NOMO-1 treated with dmso at 0.1 percent for 144 hours (cell line): ENCODE measurements around the gene CLDN4.
A peak's percentile ranks its signal among the peaks of the same experiment; 100 is the strongest.

Source experiments
- DNase-seq: peaks from one replicate; lab custom pipeline; 2025; ENCODE audit not compliant: unreplicated experiment; lab: John Stamatoyannopoulos, UW

Gene CLDN4

DNA sequence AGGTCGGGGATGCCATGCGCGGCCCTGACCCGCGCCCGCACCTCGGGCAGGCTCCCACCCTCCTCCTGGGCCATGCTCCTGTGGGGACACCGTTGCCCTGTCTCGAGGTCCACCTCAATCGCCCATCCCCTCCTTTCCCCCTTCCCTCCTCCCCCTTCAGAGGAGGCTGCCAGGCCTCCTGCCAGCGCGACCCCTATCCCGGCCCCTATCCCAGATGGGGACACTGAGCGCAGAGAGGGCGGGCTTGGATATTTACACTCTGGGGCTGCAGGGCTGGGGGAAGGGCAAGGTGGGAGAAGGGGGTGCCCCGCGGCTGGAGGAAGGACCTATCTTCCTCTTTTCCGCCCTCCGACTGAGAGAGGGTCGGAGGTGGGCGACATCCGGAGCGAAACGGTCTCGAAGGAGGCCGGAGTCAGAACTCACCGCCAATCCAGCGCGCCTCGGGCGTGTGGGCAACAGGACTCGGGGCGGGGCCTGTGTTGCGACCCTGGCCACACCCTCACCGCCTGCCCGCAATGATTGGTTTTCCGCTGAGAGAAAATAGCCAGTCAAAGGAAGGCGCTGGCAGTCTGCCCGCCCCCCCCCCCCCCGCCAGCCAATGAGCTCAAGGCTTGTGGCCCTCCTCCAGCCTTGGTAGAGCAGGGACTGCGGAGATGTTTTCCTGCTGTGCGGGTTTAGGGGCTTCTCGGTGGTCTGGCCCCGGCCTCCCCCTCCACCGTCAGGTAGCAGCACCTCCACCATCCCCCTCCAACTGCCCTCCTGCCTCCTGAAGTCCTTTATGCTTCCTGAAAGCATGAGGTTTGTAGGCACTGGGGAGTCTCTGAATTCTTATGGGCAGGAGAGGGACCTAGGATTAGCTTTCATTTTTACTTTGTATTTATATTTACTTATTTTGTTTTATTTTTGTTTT is 11.5 kb downstream of the CLDN4 start, which contains the start of gene METTL27:
METTL27 (minus strand) TSS at position 450 of the 910 bp plus-strand sequence; CDS start at position 74, 376 bp downstream.
- peak; percentile 100 for DNase-seq

DNA sequence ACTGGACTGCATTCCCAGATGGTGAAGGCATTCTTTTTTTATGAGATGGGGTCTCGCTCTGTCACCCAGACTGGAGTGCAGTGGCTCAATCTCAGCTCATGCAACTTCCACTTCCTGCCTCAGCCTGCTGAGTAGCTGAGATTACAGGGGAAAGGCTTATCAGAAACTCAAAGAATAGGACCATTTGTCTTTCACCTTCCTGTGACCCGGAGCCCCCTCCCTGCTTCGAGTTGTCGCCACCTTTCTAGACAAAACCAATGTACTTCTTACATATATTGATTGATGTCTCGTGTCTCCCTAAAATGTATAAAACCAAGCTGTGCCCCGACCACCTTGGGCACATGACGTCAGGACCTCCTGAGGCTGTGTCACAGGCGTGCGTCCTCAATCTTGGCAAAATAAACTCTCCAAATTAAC is 13.3 kb downstream of the CLDN4 start:
- no peak for DNase-seq

DNA sequence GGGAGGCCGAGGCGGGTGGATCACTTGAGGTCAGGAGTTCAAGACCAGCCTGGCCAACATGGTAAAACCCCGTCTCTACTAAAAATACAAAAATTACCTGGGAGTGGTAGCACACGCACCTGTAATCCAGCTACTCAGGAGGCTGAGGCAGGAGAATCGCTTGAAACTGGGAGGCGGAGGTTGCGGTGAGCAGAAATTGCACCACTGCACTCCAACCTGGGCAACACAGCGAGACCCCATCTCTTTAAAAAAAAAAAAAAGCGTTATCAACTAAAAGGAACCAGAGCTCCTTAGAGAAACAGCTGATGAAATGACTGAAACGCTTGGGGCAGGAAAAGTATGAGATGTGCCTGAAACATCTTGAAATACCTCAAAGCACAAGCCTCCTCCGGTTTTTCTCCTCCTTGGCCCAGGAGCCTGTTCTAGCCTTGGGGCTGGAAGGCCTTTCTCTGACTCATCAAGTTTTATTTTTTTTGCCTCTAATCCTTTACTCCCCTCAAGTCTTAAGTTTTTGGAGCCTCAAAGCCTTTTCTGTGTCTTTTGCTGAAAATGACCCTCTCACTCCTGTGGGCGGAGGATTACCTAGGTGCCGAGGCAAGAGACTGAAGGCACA is 14.2 kb downstream of the CLDN4 start:
- DNase-seq: no peak

- peak; percentile 87 for DNase-seq
These were observed 15.0 kb downstream of the CLDN4 start for GRCh38 chr7:73845701-73846195.

GRCh38 chr7:73847941-73848723 is 17.3 kb downstream of the CLDN4 start:
- no peak for DNase-seq

DNA sequence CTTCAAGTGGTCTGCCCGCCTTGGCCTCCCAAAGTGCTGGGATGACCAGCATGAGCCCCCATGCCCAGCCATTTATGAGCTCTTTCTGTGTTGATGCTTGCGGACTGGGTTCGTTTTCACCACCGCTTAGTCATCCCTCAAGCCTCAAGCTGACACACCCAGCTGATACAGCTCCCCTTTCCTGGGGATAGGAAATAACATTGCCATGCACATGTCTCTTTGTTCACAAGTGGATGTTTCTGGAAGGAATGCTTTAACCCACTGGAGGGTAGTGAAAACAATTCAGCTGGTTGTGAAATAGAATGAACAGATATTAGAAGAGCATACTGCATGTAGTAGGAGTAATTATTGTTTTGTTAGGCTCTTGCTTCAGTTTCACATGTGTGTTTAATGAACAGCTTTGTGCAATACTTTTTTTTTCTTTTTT is 20.0 kb downstream of the CLDN4 start:
- peak; percentile 63 for DNase-seq

DNA sequence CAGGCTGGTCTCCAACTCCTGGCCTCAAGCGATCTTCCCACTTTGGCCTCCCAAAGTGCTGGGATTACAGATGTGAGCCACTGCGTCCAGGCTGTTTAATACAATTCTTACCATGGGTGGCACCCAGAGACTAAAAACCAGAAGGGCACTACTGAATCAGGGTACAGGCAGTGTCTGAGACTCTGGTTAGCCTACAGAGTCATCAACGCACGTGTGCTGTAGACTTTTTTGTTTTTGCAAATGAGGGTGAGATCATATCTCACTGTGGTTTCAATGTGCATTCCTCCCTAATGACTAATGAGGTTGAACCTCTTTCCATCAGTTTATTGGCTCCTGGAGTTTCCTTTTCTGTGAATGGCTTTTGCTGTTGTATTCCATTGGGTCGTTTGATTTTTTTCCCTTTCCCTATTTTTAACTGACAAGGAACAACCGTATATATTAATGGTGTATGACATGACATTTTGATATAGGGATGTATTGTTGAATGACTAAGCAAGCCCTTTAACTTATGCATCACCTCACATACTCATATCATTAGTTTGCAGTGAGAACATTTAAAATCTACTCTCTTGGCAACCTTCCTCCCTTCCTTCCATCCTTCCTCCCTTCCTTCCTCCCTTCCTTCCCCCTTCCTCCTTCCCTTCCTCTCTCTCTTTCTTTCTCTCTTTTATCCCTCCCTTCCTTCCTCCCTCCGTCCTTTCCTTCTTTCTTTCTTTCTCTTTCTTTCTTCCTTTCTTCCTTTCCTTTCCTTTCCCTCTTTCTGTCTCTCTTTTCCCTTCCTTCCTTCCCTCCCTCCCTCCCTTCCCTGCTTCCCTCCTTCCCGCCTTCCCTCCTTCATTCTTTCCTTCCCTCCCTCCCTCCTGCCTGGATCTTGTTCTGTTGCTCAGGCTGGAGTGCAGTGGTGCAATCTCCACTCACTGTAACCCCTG is 20.9 kb downstream of the CLDN4 start:
- DNase-seq: peak; percentile 33

DNA sequence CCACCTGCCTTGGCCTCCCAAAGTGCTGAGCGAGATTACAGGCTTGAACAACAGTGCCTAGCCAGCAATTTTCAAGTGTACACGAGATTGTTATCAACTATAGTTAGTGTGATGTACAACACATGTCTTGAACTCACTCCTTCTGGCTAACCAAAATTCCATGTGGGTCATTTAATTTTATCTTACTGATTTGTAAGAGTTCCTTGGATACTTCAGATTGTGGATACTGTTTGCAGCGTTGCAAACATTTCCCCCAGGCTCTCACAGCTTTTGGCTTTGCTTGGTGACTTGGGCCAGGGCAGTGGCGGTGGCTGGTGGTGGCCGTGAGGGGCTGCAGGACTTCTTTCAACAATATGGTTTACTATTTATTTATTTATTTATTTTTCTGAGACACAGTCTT is 21.7 kb downstream of the CLDN4 start:
- DNase-seq: no peak

DNA sequence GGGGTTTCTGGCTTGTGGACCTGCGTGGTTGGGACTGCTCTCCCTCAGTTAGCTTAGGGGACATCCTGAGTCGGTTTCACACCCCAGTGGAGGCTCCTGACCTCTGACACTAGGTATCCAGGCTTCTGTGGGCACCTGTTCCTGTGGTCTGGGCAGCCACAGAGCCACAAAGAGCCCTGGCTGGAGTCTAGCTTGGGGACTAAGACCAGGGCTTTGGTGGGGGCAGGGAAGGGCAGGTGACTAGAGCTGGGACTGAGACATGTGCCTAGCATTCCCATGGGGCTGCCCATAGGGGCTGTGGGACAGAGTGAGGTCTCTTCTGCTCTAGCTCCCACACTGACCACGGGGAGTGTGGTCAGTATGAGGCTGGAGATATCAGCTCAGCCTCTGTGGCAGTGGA is 26.1 kb downstream of the CLDN4 start:
- no peak for DNase-seq

DNA sequence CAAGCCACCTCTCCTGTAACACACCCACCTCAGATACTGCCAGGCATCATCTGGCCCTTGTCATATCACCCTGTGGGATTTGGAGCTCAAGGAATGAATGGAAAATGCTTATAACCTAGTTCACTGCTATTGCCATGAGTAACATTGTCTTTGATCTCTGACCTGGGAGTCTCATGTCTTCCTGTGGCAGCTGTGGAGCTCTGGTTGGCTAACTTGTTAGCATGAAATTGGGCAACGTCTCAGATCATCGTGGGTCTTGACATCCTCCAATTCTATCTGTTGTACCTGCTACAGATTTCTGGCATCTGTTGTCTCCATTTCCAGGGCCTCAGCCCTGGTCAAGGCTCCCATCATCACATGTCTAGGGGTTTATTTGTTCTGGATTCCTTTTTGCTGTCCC is 28.0 kb downstream of the CLDN4 start:
- DNase-seq: no peak

DNA sequence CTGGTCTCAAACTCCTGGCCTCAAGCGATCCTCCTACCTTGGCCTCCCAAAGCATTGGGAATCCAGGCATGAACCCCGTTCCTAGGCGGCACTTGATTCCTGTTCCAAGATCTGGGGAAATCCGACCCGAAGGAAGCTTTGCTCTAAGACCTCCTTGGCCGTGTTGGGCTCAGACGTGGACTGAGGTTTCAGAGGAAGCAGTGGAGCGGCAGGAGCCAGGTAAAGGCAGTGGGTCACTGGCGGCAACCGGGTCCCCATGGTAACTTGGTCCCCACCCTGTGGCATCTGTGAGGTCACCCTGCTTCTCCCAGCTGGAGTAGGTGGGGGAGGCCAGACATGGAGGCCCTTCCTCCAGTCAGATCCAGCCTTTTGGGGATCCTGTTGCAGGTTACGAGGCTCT is 30.1 kb downstream of the CLDN4 start, which contains the start of gene TMEM270:
TMEM270 (plus strand) TSS at position 301 of the 400 bp plus-strand sequence; CDS start at position 337, 36 bp downstream.
- DNase-seq: no peak

DNA sequence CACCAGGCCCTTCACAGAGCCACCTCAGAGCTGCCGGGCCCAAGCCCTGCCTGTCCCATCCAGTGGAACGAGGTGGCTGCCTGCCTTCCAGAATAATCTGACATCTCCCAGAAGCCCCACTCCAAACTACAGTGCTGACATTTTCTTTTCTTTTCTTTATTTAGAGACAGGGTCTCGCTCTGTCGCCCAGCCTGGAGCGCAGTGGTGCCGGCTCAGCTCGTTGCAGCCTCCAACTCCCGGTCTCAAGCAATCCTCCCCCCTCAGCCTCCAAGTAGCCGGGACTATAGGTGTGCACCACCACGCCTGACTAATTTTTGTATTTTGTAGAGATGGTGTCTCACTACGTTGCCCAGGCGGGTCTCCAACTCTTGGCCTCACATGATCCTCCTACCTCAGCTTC is 30.5 kb downstream of the CLDN4 start:
- no peak for DNase-seq

- DNase-seq: no peak
These were observed 34.4 kb downstream of the CLDN4 start for GRCh38 chr7:73864981-73865711.

- DNase-seq: peak; percentile 42
These were observed 35.1 kb downstream of the CLDN4 start for GRCh38 chr7:73865738-73866445.

GRCh38 chr7:73866446-73866767 is 35.6 kb downstream of the CLDN4 start:
- no peak for DNase-seq

GRCh38 chr7:73869011-73869798 is 38.4 kb downstream of the CLDN4 start:
- no peak for DNase-seq

DNA sequence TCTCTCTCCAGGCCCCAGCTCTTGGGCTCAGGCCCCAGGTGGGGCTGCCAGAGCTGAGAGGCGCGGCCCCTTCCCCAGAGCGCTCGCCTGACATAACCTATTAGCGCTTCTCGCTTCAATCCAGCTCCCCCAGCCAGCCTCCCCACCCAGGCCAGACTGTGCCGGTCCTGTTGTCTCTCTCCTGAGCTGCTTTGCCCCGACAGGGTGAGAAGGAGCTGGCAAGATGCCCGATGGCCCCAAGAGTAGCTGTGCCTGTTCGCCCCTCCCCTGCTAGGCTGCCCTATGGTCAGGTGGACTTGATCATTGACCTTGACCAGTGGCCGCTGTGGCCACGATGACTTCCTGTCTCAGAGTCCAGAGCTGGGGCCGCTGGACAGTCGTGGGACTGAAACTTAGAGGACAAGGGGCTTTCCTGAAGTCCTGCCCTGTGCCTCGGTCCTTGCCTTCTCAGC is 39.3 kb downstream of the CLDN4 start:
- no peak for DNase-seq
